GM18499 (cell line): ENCODE data around the gene JAZF1.

Experiments used
- ATAC-seq: cut with Tn5 transposase; IDR thresholded peaks from one replicate; pipeline ENCODE4 v1.9.1; 2021; ENCODE audit warnings: moderate number of reproducible peaks; ENCODE audit not compliant: insufficient read depth, unreplicated experiment

Gene JAZF1

DNA sequence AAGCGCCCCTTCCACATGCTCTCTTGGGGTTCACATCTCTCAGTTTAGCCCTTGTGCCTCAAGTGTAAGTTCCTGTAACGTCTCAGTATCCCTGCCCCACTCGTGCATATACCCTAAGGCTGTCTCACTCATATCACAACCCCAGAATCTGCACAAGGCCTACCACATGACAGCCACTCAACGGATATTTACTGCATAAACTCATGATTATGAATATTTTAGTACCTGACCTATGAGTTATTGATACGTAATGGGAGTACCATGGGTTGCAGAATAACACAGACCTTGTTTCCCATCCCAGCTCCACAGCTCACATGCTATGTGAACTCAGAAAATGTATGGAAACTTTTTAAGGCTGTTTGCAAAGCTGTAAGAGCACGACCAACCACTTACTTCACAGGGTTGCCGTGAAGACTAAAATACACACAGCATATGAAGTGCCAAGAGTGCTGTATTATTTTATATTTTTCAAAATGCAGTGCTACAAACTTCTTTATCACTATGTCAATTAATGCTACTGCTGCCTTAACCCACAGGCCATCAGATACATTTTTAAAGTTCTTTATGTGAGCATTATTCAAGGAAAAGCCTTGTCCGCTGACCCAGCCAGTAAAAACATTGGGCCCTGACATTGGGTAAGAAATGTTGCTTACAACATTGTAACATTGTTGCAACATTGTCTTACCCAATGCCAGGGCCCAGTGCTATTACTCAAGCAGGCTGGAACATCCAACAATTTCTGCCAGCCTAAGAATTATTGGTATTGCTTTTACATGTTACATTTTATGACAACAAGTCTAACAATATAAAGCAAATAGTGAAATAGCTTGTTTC, 97.2 kb downstream of the JAZF1 start:
- no peak for ATAC-seq

DNA sequence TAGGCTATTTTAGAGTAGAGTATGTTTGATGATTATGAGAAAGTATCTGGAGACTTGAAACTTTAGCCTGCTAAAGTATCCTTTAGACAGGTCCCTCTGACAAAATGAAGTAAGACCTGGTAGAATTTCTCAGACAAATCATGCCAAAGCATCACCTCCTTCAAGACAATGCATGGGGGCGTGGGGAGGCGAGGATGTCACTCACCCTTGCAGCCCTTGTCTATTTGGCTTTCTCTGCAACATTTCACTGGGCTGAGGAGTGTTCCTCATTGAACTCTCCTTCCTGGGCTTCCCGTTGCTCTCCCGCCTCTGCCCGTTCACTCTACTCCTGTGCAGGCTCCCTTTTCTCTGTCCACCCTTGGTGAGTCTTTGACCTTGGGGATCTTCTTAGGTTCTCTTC, 98.5 kb downstream of the JAZF1 start:
- ATAC-seq = no peak

DNA sequence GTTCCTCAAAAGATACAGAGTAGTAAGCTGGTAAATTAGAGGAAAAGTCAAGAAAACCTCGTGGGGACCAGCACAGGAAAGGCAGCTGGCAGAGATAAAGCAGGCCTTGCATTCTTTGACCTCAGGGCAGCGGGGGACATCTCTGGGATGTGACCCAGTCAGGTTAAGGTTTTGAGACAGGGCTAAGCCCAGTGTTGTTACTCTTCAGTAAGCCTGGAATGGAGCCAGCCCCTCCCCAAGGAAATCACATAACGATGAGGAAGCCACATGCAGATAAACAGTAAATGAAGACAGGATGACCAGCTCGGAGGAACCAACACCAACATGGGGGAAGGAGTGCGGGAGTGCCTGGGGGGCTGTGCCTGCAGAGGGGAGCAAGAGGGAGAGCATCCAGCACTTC, 99.6 kb downstream of the JAZF1 start:
- no peak for ATAC-seq

DNA sequence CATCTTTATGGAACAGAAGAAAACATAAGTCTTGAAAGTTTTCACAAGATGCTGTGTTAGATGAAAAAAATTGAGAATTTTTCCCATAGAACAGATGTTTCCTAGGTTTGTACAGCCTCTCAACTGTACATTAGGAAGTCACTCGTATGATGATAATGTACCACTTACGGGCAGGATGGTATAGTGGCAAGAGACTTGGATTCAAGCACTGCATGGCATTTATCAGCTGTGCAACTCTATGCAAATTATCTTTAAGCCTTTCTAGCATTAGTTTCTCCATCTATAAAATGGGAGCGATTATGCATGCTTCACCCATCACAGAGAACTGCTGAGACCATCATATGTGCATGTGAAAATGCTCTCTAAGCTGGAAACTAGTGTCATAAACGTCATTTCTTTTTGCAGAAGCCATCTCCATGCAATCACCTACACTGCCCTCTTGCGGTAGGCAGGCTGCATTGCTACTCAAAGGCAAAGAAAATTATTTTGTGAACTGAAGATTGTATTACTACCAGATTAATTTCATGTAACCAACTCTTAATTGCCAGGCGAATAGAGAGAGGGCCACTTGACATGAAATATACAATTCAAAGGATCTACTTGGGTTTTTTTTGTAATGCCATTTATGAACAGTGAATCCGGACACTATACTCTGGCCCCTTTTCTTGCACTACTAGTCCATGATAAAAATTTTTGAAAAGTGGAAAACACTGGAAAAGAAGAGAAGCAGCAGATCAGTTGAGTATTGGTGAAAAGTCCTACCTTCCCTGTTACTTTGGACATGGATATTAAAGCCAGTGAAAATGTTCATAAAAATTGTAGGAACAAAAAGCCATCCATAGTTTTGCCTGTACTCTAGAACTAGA, 102.3 kb downstream of the JAZF1 start:
- ATAC-seq = no peak

DNA sequence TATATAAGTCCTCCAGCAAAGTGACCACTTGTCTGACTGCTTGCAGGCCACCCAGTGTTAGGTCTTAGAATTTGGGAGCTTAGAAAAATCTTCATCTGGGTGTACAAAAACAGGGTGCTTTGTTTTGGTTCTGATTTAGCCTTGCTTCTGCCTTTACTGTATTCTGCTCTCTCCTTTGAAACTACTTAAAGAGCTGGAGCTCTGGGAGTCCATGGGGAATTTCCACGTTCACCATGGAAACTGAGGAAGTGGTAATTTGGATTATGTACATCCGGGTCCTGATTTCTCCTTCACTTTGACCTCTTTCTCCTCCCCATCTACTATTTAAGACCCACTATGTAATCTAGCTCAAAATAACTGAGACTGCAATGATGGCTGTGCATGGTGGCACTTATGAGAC, 103.0 kb downstream of the JAZF1 start:
- ATAC-seq = no peak

DNA sequence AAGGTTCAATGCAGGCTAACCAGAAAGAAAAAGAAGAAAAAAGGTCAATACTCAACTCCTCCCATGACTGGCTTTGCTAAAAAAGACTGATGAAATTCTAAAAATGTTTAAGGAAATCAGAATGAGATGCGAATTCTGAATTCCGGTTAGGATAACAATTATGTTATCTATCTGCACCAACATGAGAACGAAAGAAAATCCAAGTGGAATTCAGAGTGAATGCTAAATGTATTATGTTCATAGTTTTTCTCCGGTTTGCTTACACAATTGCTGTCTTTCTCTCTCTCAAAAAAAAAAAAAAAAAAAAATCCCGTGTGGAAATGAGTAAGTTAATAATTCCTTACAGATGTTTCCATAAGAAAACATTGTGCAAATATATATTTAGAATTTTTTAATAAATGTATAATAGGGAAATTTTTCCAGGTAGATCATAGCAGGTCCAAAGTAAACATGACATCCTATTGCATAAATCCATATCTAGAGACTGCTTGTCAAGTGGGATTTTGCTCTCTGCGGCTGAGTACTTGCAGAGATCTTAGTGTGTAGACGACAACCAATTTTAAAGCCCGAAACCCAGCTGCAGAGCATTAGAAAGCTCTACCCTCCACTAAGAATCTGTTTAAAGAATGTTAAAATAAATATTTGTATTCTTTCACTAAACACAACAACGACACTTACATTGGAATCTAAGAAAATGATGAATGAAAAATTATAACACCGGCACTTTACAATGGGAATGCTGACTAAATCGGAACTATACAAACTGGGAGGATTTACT, 104.0 kb downstream of the JAZF1 start:
- no peak for ATAC-seq

DNA sequence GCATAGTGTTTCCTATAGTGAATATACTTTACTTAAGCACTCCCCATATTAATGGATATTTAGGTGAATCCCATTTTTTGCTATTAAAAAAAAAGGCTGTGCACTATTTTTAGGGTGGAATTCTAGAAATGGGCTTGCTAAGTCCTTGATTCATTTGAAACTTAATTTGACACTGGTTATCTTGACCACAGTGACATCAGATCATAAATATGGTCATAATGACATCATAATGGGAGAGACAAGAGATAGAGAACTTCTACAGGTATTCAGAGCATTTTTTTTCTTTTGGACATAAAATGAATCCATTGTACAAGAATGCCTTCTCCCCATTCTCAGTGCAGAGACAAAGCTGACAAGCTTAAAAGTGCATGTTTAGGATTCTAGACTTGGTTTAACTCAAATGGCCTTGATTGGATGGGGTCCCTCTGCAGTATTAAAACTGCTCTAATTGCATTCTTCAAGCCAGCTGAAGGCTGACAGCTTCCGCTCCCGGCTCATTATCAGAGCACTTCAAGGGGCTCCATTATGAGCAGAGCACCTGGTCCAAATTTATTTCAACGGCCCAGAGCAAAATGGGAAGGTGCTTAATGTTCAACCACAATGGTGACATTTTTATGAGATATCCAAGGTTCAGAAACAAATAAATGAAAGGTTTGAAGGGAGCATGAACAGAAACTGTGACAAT, 104.8 kb downstream of the JAZF1 start:
- ATAC-seq = no peak

DNA sequence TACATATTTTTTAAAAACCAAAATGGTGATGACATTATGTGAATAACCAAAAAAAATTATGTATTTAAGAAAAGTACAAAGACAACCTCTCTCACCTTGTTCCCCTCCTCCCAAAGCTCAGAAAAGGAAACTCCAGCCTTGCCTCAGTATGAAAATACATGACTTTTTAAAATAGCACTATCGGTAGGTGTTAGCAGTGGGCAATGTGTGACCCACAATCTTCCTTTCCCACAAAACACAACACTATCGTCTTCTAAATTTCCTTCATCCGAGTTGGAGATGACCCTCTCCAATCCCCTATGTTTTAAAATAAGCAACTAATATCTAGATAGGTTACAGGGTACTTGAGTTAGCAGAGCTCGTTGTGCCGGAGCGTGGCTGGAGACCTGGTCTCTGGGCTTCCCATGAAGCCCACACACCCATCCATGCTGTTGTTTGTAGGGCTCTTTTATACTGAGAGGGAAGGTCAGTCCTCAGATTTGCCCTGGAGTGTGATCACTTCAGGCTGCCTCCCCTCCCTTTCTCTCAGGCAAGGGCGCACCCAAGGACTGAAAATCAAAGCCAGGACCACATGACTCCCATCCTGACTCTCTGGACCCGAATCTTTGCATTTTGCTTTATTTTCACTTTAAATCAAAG, 107.6 kb downstream of the JAZF1 start:
- ATAC-seq = no peak

DNA sequence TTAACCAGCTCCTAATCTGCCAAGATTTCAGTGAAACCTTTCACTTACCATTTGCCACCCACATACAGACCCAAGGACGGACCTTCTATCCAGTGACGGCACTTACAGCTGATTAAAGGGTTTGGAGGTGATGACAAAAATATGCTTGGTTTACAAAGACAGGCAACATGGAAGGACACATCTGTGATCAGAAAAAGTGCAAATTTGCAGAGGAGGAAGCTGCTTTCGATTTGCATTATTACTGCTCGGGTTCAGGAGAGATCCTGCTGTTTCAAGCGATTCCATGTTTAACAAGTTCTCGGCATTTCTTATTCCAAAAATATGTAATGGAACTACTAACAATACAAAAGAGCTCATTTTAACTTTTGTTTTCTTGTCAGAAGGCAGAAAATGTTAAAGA, 109.0 kb downstream of the JAZF1 start:
- ATAC-seq = no peak

DNA sequence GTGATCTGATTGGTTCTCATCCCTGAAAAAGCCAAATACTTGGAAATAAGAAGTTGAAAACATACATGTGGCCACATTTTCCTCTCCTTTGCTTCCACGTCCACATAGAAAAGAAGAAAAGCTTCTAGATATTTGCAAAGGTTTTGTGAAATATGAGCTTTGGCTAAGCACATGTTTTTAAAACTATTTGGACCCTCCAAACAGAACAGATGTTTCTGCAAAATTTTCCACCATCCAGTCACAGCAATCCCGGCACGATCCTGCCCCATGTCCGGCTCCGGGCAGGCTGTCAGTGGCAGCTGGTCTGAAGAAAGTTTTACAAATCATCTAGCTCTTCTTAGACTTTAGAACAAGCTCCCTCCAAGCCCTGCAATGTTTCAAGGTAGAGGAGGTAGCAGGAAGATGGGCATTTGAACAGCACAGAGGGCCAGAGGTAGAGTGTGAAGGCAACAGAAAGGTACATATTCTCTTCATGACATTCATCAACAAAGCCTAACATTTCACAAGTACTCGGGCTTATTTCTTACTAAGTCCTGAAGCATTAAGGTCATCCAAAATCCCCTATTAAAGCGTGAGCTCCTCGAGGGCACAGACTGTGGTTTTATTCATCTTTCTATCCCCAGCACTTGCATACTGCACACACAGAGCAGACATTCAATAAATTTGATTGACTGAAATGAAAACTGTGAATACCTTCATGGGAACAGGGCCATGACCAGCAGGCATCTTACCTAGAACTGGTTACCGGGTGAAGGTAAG, 110.1 kb downstream of the JAZF1 start:
- no peak for ATAC-seq

DNA sequence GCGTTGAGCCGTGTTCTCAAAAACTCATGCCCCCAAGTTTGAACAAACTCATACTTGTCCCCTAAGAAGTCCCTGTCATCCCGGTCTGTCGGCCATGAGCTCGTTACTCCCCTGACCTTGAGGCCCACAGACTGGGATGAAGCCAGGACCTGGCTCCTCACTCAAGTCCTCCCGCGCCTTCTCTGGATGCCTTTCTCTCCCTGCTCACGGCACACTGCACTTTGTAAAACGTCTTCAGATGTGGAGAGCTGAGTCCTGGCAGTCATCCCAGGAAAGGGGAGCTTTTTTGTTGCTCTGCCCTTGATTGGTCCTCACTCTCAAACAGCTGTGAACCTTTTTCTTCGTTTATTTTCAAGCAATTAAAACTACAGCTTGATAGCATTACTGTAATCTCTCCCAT, 110.8 kb downstream of the JAZF1 start:
- ATAC-seq = no peak

DNA sequence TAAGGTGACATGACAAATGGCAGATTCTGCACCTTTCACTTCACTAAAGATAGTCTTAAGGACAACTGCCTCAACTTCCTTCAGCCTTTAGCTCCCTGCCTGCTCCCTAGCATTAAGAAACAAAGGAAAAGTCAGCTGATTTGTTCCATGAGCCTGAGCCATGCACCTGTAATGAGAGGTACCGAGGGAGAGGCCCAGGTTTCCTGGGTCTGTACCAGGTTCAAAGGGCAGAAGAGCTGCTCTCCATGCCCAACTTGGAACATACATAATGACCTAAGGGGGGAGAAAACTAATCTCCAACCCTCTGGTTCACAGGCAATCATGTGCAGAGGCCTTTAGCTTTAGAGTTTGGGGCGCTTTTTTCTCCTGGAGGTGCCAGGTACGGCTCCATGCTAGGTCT, 111.2 kb downstream of the JAZF1 start:
- no peak for ATAC-seq

DNA sequence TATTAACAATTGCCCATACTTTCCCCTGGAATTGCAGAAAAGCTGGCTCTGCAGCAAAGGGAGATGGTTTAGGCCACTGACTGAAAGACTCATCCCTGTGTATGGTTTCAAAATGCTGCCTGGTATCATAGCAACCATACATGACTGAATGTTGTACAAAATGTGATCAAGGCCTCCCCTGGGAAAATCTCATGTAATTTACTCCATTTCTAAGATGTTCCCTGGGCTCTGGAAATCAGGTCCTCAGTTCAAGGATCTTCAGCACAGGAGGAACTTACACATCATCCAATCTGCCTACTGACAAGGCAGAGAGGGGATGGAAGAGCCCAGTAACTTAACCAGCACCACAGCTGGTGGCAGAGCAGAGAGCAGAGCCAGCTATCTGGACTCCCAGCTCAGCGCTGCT, 111.8 kb downstream of the JAZF1 start:
- no peak for ATAC-seq

DNA sequence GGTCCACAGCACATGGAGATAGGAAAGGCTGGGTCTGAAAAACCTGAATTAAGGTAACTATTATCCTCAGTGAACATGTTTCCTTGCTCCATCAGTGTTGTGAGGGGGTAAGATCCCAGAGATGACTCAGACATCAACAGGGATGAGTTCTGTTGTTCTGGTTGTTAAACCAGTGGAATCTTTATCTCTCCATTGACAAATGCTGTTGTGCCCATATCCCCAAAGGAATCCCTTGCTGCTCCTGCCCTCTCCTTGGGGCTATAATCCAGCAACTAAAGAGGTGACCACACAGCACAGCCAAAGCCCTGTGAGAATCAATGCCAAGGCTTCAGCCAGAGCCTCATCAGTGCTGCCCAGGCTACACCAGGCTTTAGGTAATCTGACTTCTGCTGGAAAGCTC, 113.4 kb downstream of the JAZF1 start:
- ATAC-seq = no peak

DNA sequence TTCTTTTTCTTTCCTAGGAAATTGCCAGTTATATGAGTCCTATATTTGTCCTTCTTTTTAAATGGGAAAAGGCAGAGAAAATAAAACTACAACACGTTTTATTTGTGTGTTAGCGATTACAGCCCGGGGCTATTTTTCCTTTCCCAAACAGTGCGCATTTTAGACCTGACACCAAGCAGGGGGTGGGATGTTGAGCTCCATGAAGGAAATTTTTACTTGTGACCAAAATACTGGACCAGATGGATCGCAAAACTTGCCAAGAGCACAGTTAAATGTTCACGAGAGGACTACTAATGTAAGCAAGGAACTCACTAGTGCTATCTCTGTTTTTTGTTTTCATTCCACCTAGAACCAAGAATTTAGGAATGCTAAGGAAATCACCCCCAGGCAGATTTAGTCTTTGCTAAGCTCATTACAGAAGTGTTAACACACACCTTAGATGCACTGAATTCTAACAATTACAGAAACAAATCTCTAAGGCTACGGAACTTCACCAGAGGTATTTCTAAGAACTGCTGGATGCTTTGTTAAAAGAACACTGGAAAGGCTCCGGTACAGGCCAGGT, 114.8 kb downstream of the JAZF1 start:
- no peak for ATAC-seq

DNA sequence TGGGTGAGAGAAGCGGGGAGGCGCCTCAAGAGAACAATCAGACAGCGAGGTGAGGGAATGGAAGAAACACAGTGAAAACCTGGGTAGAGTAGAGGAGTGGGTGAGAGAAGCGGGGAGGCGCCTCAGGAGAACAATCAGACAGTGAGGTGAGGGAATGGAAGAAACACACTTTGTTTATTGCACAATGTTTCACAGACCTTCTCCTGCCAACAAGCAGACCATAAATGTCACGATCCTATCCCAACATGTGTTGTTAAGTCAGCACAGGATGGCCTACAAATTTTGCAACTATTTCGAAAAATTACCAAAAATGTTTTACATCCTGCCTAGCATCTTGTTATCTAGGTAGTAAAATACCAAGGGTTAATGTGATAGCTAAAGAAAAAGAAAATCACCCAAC, 115.3 kb downstream of the JAZF1 start:
- no peak for ATAC-seq

DNA sequence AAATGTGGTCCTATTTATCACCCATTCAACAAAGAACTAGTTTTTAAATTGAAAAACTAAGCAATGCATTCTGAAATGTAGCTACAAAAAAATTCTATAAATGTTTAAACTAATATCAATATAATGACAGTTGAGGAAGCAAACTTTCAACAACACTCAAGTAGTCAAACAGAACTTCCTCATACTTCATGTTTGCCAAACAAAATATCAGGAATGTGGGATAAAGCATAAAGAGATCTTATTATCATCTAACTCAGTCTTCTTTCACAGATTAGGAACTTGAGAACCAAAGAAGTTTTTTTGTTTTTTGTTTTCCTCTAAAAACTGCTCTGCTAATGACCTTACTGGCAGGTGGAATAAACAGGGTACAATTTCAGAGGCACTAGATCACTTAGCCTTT, 116.2 kb downstream of the JAZF1 start:
- ATAC-seq = no peak

DNA sequence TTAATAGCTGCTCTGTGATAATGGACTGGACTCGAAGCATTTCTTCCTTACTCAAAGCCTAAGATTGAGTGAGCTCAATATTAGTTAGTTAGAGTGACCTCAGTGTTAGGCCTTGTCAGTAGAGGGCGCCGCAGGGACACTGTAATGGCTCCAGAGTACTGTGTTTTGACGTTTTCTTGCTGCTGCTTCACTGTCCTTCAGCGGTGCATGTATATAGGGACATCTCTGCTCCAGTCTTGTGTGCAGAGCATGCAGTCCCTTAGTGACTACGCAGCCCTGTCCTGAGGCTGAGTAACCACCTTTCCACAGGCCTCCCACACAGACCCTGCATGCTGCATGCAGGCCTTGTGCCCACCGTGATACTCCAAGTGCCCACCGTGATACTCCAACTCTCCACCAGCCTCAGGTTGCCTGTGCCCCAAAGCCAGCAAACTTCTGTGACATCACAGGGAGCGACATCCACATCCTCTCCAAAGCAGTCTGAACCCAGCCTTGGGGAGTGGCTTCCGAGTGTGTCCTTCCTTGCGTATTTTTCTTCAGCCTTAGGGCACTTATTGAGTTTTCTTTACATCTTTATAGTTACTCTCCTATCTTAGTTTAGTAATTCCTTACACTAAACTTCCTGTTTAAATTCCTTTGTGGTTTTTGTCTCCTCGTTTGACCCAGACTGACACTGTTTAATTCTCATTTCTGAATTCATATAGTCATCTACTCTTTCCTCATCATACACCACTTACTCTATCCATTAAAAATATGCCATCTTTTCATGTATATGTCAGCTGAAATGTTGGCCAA, 118.2 kb downstream of the JAZF1 start:
- ATAC-seq = peak; percentile 65
